K562 (cell line): ENCODE measurements around the gene FKRP. TPM values are rescaled to one million over a fixed set of nuclear protein-coding genes. Genes with fewer than 3 reads are reported as not detected.

Experiments used
- ASH1L ChIP-seq: fragments of 450-650 bp; IDR thresholded peaks from 2 replicates; pipeline ENCODE4 v1.6.1; 2018; ENCODE audit warnings: borderline replicate concordance, mild to moderate bottlenecking, low read depth; ENCODE audit not compliant: partially characterized antibody
- ATF7 ChIP-seq: fragments of 450-650 bp; IDR thresholded peaks from 2 replicates; pipeline ENCODE4 v1.7.1; 2014; ENCODE audit warnings: mild to moderate bottlenecking, moderate library complexity
- BCOR ChIP-seq: fragments of 450-650 bp; IDR thresholded peaks from 2 replicates; pipeline ENCODE4 v1.6.1; 2016
- DPF2 ChIP-seq: fragments of 450-650 bp; IDR thresholded peaks from 2 replicates; pipeline ENCODE4 v1.6.1; 2016
- HOXB6 ChIP-seq: fragments of 250-450 bp; sonication (Bioruptor Pico); IDR thresholded peaks from 2 replicates; pipeline ENCODE4 v1.5.1; 2022; ENCODE audit warnings: mild to moderate bottlenecking, borderline replicate concordance
- MAZ ChIP-seq, 2 experiments: fragments of 450-650 bp in 1 of 2; sonication (generic) in 1 of 2; formaldehyde crosslinking; IDR thresholded peaks in 1 of 2; conservative IDR thresholded peaks in 1 of 2; 2 replicates each; pipeline versions ENCODE4 v1.4.0 to v1.5.0; 2020; ENCODE audit warnings: mild to moderate bottlenecking in 1 of 2, missing genetic modification reagents in 1 of 2
- MTF1 ChIP-seq: fragments of 250-450 bp; sonication (Bioruptor Pico); IDR thresholded peaks from 2 replicates; pipeline ENCODE4 v1.9.0; 2021; ENCODE audit warnings: moderate library complexity, mild to moderate bottlenecking, inconsistent platforms, borderline replicate concordance
- NFXL1 ChIP-seq: fragments of 450-650 bp; formaldehyde crosslinking; IDR thresholded peaks from 2 replicates; pipeline ENCODE4 v1.4.0; 2021; ENCODE audit warnings: mild to moderate bottlenecking
- NRF1 ChIP-seq, 2 experiments: fragments of 450-650 bp; IDR thresholded peaks in 1 of 2; conservative IDR thresholded peaks in 1 of 2; 2 replicates each; pipeline ENCODE4 v1.6.1; 2014; ENCODE audit warnings: mild to moderate bottlenecking in 2 of 2
- PKNOX1 ChIP-seq: fragments of 450-650 bp; IDR thresholded peaks from 2 replicates; pipeline ENCODE4 v1.6.1; 2016
- PYGO2 ChIP-seq: fragments of 450-650 bp; IDR thresholded peaks from 2 replicates; pipeline ENCODE4 v1.6.1; 2016; ENCODE audit warnings: mild to moderate bottlenecking, missing genetic modification characterization, moderate library complexity, missing compliant biosample characterization
- RCOR1 ChIP-seq, 2 experiments: IDR thresholded peaks; 2 replicates each; pipeline ENCODE4 v1.6.1; 2012; ENCODE audit warnings: low read depth in 2 of 2, low read length in 2 of 2, borderline replicate concordance in 1 of 2, improper control_type of control experiment in 1 of 2
- SIN3B ChIP-seq: fragments of 450-650 bp; IDR thresholded peaks from 2 replicates; pipeline ENCODE4 v1.6.1; 2017; ENCODE audit warnings: low read depth, mild to moderate bottlenecking, moderate library complexity
- SMAD2 ChIP-seq: fragments of 150-350 bp; IDR thresholded peaks from 2 replicates; pipeline ENCODE4 v1.6.1; 2014; ENCODE audit warnings: low read depth, mild to moderate bottlenecking, low read length
- XRCC4 ChIP-seq: IDR thresholded peaks from one replicate; pipeline ENCODE4 v1.6.1; 2011; ENCODE audit not compliant: insufficient read depth, insufficient read length; ENCODE audit errors: extremely low read depth
- ZC3H4 ChIP-seq: sonication (generic); formaldehyde crosslinking; IDR thresholded peaks from 2 replicates; pipeline ENCODE4 v1.9.0; 2021; ENCODE audit warnings: missing genetic modification reagents, borderline replicate concordance
- polyA plus RNA-seq, 8 experiments: library from polyadenylated mRNA; depleted of rRNA in 4 of 8; stranded (reverse) in 5 of 8; unstranded in 3 of 8; fragments of >200 nt; fragmentation: Nextera tagmentation in 2 of 8; fragmentation: Illumina TruSeq in 1 of 8; extraction: Ambion mirVana in 2 of 8; extraction: Trizol in 1 of 8; gene quantifications; 2 replicates each; pipeline versions ENCODE4 v1.2.1 to v1.2.3, GENCODE V29; 2011 to 2014; ENCODE audit warnings: inconsistent platforms in 1 of 8, missing spikeins in 1 of 8
- total RNA-seq, 7 experiments: library from RNA; depleted of rRNA in 6 of 7; stranded (reverse); fragments of >200 nt in 6 of 7; fragmentation: Illumina TruSeq in 2 of 7; extraction: Trizol in 2 of 7; gene quantifications; 2 replicates each; pipeline versions ENCODE4 v1.2.1 to v1.2.3, GENCODE V29; 2011 to 2021; ENCODE audit warnings: low replicate concordance in 1 of 7
- TF ChIP-seq, protein P1 (sequence below): fragments of 450-650 bp; formaldehyde crosslinking; IDR thresholded peaks from 2 replicates; pipeline ENCODE4 v1.4.0; 2022; ENCODE audit warnings: missing genetic modification characterization
- TF ChIP-seq, protein P2 (sequence below): sonication (generic); formaldehyde crosslinking; IDR thresholded peaks from 2 replicates; pipeline ENCODE4 v1.8.0; 2022; ENCODE audit warnings: mild to moderate bottlenecking, missing genetic modification reagents, borderline replicate concordance
- TF ChIP-seq, protein P3 (sequence below): fragments of 450-650 bp; IDR thresholded peaks from 2 replicates; pipeline ENCODE4 v1.7.1; 2018; ENCODE audit warnings: mild to moderate bottlenecking, low read depth; ENCODE audit not compliant: partially characterized antibody

FKRP gene
- total and polyA plus RNA-seq, 9 of the 15 experiments (the other 6 are each of a cell fraction or from before 2014, with no cell fraction given): 0.68 to 16.1 (median 6.5) TPM

GRCh38 chr19:46736531-46737297 is 9.1 kb upstream of the FKRP start (continued):
- TF ChIP-seq, protein P1, sequence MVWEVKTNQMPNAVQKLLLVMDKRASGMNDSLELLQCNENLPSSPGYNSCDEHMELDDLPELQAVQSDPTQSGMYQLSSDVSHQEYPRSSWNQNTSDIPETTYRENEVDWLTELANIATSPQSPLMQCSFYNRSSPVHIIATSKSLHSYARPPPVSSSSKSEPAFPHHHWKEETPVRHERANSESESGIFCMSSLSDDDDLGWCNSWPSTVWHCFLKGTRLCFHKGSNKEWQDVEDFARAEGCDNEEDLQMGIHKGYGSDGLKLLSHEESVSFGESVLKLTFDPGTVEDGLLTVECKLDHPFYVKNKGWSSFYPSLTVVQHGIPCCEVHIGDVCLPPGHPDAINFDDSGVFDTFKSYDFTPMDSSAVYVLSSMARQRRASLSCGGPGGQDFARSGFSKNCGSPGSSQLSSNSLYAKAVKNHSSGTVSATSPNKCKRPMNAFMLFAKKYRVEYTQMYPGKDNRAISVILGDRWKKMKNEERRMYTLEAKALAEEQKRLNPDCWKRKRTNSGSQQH: no peak
- TF ChIP-seq SMAD2 (no peak), MAZ (CRISPR knock-in tag; conservative IDR thresholded peaks at IDR 0.05 in 1 of 2, IDR thresholded peaks at IDR 0.05 in 1 of 2) (peak; percentile 26 to 83; a peak in 1 of 4 replicates), NRF1 (conservative IDR thresholded peaks at IDR 0.05 in 1 of 2, IDR thresholded peaks at IDR 0.05 in 1 of 2) (peak in 1 of 2 experiments; percentile 46; a peak in 2 of 4 replicates), HOXB6 (no peak), PYGO2 (no peak), MTF1 (CRISPR knock-in tag) (no peak), BCOR (no peak), ZC3H4 (CRISPR knock-in tag) (no peak), DPF2 (peak; percentile 61; the same call in 1 of the 2 replicates), XRCC4 (no peak), SIN3B (no peak), ASH1L (no peak), NFXL1 (CRISPR knock-in tag) (no peak), RCOR1 (IDR thresholded peaks at IDR 0.05; ENCODE audit: borderline replicate concordance in 1 of 2, low read depth in 2 of 2, low read length in 2 of 2) (peak in 1 of 2 experiments; percentile 47; a peak in 2 of 4 replicates), PKNOX1 (peak; percentile 56), ATF7 (0 out of 2 replicates have a peak, but pooled peaks have one; percentile 31)
- TF ChIP-seq, protein P2, sequence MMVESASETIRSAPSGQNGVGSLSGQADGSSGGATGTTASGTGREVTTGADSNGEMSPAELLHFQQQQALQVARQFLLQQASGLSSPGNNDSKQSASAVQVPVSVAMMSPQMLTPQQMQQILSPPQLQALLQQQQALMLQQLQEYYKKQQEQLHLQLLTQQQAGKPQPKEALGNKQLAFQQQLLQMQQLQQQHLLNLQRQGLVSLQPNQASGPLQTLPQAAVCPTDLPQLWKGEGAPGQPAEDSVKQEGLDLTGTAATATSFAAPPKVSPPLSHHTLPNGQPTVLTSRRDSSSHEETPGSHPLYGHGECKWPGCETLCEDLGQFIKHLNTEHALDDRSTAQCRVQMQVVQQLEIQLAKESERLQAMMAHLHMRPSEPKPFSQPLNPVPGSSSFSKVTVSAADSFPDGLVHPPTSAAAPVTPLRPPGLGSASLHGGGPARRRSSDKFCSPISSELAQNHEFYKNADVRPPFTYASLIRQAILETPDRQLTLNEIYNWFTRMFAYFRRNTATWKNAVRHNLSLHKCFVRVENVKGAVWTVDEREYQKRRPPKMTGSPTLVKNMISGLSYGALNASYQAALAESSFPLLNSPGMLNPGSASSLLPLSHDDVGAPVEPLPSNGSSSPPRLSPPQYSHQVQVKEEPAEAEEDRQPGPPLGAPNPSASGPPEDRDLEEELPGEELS: no peak
- TF ChIP-seq, protein P3, sequence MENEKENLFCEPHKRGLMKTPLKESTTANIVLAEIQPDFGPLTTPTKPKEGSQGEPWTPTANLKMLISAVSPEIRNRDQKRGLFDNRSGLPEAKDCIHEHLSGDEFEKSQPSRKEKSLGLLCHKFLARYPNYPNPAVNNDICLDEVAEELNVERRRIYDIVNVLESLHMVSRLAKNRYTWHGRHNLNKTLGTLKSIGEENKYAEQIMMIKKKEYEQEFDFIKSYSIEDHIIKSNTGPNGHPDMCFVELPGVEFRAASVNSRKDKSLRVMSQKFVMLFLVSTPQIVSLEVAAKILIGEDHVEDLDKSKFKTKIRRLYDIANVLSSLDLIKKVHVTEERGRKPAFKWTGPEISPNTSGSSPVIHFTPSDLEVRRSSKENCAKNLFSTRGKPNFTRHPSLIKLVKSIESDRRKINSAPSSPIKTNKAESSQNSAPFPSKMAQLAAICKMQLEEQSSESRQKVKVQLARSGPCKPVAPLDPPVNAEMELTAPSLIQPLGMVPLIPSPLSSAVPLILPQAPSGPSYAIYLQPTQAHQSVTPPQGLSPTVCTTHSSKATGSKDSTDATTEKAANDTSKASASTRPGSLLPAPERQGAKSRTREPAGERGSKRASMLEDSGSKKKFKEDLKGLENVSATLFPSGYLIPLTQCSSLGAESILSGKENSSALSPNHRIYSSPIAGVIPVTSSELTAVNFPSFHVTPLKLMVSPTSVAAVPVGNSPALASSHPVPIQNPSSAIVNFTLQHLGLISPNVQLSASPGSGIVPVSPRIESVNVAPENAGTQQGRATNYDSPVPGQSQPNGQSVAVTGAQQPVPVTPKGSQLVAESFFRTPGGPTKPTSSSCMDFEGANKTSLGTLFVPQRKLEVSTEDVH: no peak
